Islet of Langerhans (tissue), 1 donor: Measurements from ENCODE around the gene COL1A1.

Experiments used
- FAIRE-seq: peaks from one replicate; lab custom pipeline; 2011; peaks lifted over from hg19 to GRCh38; lab: Jason Lieb, UNC

The COL1A1 gene

GRCh38 chr17:50199803-50200456, 1.5 kb downstream of the COL1A1 start:
- FAIRE-seq, result no peak

- no peak for FAIRE-seq
Measured at GRCh38 chr17:50199211-50199802, 2.1 kb downstream of the COL1A1 start.

- no peak for FAIRE-seq
Measured at GRCh38 chr17:50198026-50198669, 3.3 kb downstream of the COL1A1 start.

GRCh38 chr17:50196826-50197225, 4.6 kb downstream of the COL1A1 start:
- no peak for FAIRE-seq

GRCh38 chr17:50196036-50196435, 5.4 kb downstream of the COL1A1 start:
- FAIRE-seq, result no peak

GRCh38 chr17:50194934-50195865, 6.2 kb downstream of the COL1A1 start:
- no peak for FAIRE-seq

- no peak for FAIRE-seq
Measured at GRCh38 chr17:50194140-50194933, 7.1 kb downstream of the COL1A1 start.

GRCh38 chr17:50192618-50193291, 8.7 kb downstream of the COL1A1 start:
- no peak for FAIRE-seq

- no peak for FAIRE-seq
Measured at GRCh38 chr17:50192144-50192617, 9.2 kb downstream of the COL1A1 start.

- no peak for FAIRE-seq
Measured at GRCh38 chr17:50191359-50192143, 9.9 kb downstream of the COL1A1 start.

GRCh38 chr17:50190603-50191358, 10.7 kb downstream of the COL1A1 start:
- no peak for FAIRE-seq

- FAIRE-seq, result no peak
Measured at GRCh38 chr17:50190293-50190602, 11.2 kb downstream of the COL1A1 start.

GRCh38 chr17:50189550-50190292, 11.7 kb downstream of the COL1A1 start:
- FAIRE-seq, result no peak

- no peak for FAIRE-seq
Measured at GRCh38 chr17:50188921-50189549, 12.4 kb downstream of the COL1A1 start.

GRCh38 chr17:50188531-50188920, 12.9 kb downstream of the COL1A1 start:
- no peak for FAIRE-seq

GRCh38 chr17:50187751-50188530, 13.5 kb downstream of the COL1A1 start:
- no peak for FAIRE-seq

- FAIRE-seq, result no peak
Measured at GRCh38 chr17:50187394-50187725, 14.1 kb downstream of the COL1A1 start.
